ENCODE measurements around the gene NMT1. TPM values are rescaled to one million over a fixed set of nuclear protein-coding genes. Genes with fewer than 3 reads are reported as not detected.

NMT1 gene
- total RNA-seq, 1 experiment from 2014 or later: 173 TPM

GRCh38 chr17:45052052-45052772, 8.9 kb upstream of the NMT1 start:
- ATAC-seq (peak; percentile 4; the same call in 1 of the 2 replicates), DNase-seq (ENCODE audit: low read depth, low spot score) (no peak)
- TF ChIP-seq MAX (IDR thresholded peaks at IDR 0.05) (no peak), POLR2AphosphoS5 (IDR thresholded peaks at IDR 0.05; ENCODE audit: low read depth, low read length) (peak; percentile 14; the same call in 1 of the 2 replicates)
- ChIA-PET RAD21 (ENCODE audit: low non-redundant PET in 1 of 2, low total read pairs in 2 of 2, uncharacterized antibody in 2 of 2, unreplicated experiment in 2 of 2) (no interaction called here), CTCF (interaction anchor here (1.1 kb wide), 1 partner anchor 30 kb away, joined by 3 read pairs; no protein-coding TSS in a partner anchor), POLR2A (interaction anchor here (0.5 kb wide), 1 partner anchor 269 kb away, joined by 3 read pairs; no protein-coding TSS in a partner anchor)
- no peaks in the 10 kb centered on the region for H3K36me3 ChIP-seq (ENCODE audit: control insufficient read depth in 1 of 2, insufficient read depth in 2 of 2, low read length in 2 of 2)
- H4K20me1 ChIP-seq (ENCODE audit: insufficient read depth): no peaks in the 10 kb centered on the region
- no peaks in the 10 kb centered on the region for H3K9me2 ChIP-seq (ENCODE audit: insufficient read depth)
- H3K27ac ChIP-seq (ENCODE audit: low read depth, low read length): peak overlapping the region; percentile 91
- peak overlapping the region; percentile 89 for H3K4me2 ChIP-seq (ENCODE audit: low read length)
- H3K9me3 ChIP-seq (ENCODE audit: control insufficient read depth in 1 of 2, insufficient read depth in 1 of 2, low read depth in 1 of 2, low read length in 2 of 2): no peaks in the 10 kb centered on the region
- peak overlapping the region; percentile 67 to 68 for H3K4me3 ChIP-seq (replicated peaks in 1 of 2; ENCODE audit: low read depth in 1 of 2, low read length in 2 of 2)
- no peaks in the 10 kb centered on the region for H3K27me3 ChIP-seq (ENCODE audit: insufficient read depth, low read length)
- H3K79me2 ChIP-seq (ENCODE audit: insufficient read depth, low read length): peaks cover 38% of the 10 kb centered on the region
- intact Hi-C loops (cut with micrococcal nuclease): no loop called here
- H2AFZ ChIP-seq (ENCODE audit: low read depth, low read length, poor library complexity, severe bottlenecking): no peak overlapping the region
- BruUV-seq (replicated peaks): TSS peak; percentile 89
- peak overlapping the region; percentile 83 for H3K9ac ChIP-seq (ENCODE audit: low read length)
- peaks cover 24 to 41% of the 10 kb centered on the region in 2 experiments for H3K4me1 ChIP-seq (ENCODE audit: control insufficient read depth in 1 of 2, insufficient read depth in 2 of 2, low read length in 2 of 2)

- Histone ChIP-seq H2AFZ (ENCODE audit: low read depth, low read length, poor library complexity, severe bottlenecking) (peak overlapping the region; percentile 11), H3K9me2 (ENCODE audit: insufficient read depth) (no peaks in the 10 kb centered on the region), H3K27me3 (ENCODE audit: insufficient read depth, low read length) (no peaks in the 10 kb centered on the region), H3K9me3 (ENCODE audit: control insufficient read depth in 1 of 2, insufficient read depth in 1 of 2, low read depth in 1 of 2, low read length in 2 of 2) (no peaks in the 10 kb centered on the region), H3K4me1 (ENCODE audit: control insufficient read depth in 1 of 2, insufficient read depth in 2 of 2, low read length in 2 of 2) (peaks cover 10 to 19% of the 10 kb centered on the region in 2 experiments), H4K20me1 (ENCODE audit: insufficient read depth) (no peaks in the 10 kb centered on the region), H3K27ac (ENCODE audit: low read depth, low read length) (peak overlapping the region; percentile 93), H3K4me2 (ENCODE audit: low read length) (peak overlapping the region; percentile 90), H3K9ac (ENCODE audit: low read length) (peak overlapping the region; percentile 96), H3K79me2 (ENCODE audit: insufficient read depth, low read length) (peaks cover 65% of the 10 kb centered on the region), H3K4me3 (replicated peaks in 1 of 2; ENCODE audit: low read depth in 1 of 2, low read length in 2 of 2) (peak overlapping the region; percentile 98 to 99), H3K36me3 (ENCODE audit: control insufficient read depth in 1 of 2, insufficient read depth in 2 of 2, low read length in 2 of 2) (no peaks in the 10 kb centered on the region; a peak in 1 of 4 replicates)
- BruUV-seq (replicated peaks): TSS peak; percentile 91
- intact Hi-C loops (cut with micrococcal nuclease): loop anchor here (5.0 kb wide), 1 partner anchor 72 kb away; the partner anchor contains the start of gene PLCD3
- ATAC-seq (no peak; the same call in 1 of the 2 replicates), DNase-seq (ENCODE audit: low read depth, low spot score) (no peak)
- ChIA-PET RAD21 (ENCODE audit: low non-redundant PET in 1 of 2, low total read pairs in 2 of 2, uncharacterized antibody in 2 of 2, unreplicated experiment in 2 of 2) (no interaction called here), POLR2A (interaction anchor here (0.9 to 1.6 kb wide), 6 partner anchors 10 to 88 kb away, joined by 4 to 8 read pairs (median 5); partner anchors contain the start of gene HEXIM1), CTCF (interaction anchor here (0.8 to 1.6 kb wide), 6 partner anchors 11 to 75 kb away, joined by 3 to 7 read pairs (median 4); partner anchors contain the start of gene ACBD4)
- TF ChIP-seq YY1 (IDR thresholded peaks at IDR 0.05; ENCODE audit: extremely low read depth, insufficient replicate concordance, low read depth, low read length) (no peak), FOSL1 (IDR thresholded peaks at IDR 0.05; ENCODE audit: low read depth) (no peak), POLR2A (IDR thresholded peaks at IDR 0.05; ENCODE audit: borderline replicate concordance, extremely low read depth, insufficient read depth, insufficient read length) (no peak), ZBTB33 (IDR thresholded peaks at IDR 0.05; ENCODE audit: extremely low read depth, insufficient replicate concordance, low read length) (no peak), POLR2AphosphoS5 (IDR thresholded peaks at IDR 0.05; ENCODE audit: low read depth, low read length) (no peak), RAD21 (IDR thresholded peaks at IDR 0.05; ENCODE audit: low read depth) (no peak), MAX (IDR thresholded peaks at IDR 0.05) (no peak), CEBPB (IDR thresholded peaks at IDR 0.05; ENCODE audit: low read depth) (no peak), ZNF274 (IDR thresholded peaks at IDR 0.05; ENCODE audit: low read depth, low read length) (no peak), EZH2phosphoT487 (IDR thresholded peaks at IDR 0.05; ENCODE audit: borderline replicate concordance) (no peak), SRF (IDR thresholded peaks at IDR 0.05; ENCODE audit: low read depth) (no peak), ZFX (IDR thresholded peaks at IDR 0.05) (no peak), EZH2 (IDR thresholded peaks at IDR 0.05) (no peak)
- TF ChIP-seq, protein P1, sequence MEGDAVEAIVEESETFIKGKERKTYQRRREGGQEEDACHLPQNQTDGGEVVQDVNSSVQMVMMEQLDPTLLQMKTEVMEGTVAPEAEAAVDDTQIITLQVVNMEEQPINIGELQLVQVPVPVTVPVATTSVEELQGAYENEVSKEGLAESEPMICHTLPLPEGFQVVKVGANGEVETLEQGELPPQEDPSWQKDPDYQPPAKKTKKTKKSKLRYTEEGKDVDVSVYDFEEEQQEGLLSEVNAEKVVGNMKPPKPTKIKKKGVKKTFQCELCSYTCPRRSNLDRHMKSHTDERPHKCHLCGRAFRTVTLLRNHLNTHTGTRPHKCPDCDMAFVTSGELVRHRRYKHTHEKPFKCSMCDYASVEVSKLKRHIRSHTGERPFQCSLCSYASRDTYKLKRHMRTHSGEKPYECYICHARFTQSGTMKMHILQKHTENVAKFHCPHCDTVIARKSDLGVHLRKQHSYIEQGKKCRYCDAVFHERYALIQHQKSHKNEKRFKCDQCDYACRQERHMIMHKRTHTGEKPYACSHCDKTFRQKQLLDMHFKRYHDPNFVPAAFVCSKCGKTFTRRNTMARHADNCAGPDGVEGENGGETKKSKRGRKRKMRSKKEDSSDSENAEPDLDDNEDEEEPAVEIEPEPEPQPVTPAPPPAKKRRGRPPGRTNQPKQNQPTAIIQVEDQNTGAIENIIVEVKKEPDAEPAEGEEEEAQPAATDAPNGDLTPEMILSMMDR (IDR thresholded peaks at IDR 0.05 in 2 of 3, conservative IDR thresholded peaks at IDR 0.05 in 1 of 3; ENCODE audit: borderline replicate concordance in 1 of 3, insufficient read depth in 1 of 3, low read depth in 2 of 3, low read length in 2 of 3): no peak
Measured at GRCh38 chr17:45060382-45060796, 728 bp upstream of the NMT1 start.

All from HCT116 (cell line).